A549 (cell line): ENCODE results near the gene SRSF12.
A peak's percentile ranks its signal among the peaks of the same experiment; 100 is the strongest.

Experiments
- CEBPB ChIP-seq, 2 experiments: fragments of >200 bp in 1 of 2; sonication (Bioruptor Twin) in 1 of 2; formaldehyde crosslinking in 1 of 2; IDR thresholded peaks; 2 replicates each; pipeline ENCODE4 v1.6.1; 2012 to 2016
- CHD4 ChIP-seq: fragments of 200-600 bp; sonication (generic); IDR thresholded peaks from 2 replicates; pipeline ENCODE4 v1.6.1; 2016; ENCODE audit warnings: antibody characterized with exemption, mild to moderate bottlenecking, borderline replicate concordance
- EHMT2 ChIP-seq: fragments of 200-600 bp; sonication (generic); IDR thresholded peaks from 2 replicates; pipeline ENCODE4 v1.6.1; 2016; ENCODE audit warnings: antibody characterized with exemption, low read depth, mild to moderate bottlenecking, moderate library complexity
- EP300 ChIP-seq, 2 experiments: fragments of >200 bp; sonication (Bioruptor Twin); formaldehyde crosslinking; IDR thresholded peaks; 2 replicates in 1 of 2; 3 replicates in 1 of 2; pipeline ENCODE4 v1.6.1; 2016 to 2017
- ESRRA ChIP-seq: fragments of 150-350 bp; IDR thresholded peaks from 2 replicates; pipeline ENCODE4 v1.6.1; 2014; ENCODE audit warnings: mild to moderate bottlenecking, low read length, borderline replicate concordance
- JUN ChIP-seq, 2 experiments: fragments of >200 bp; sonication (Bioruptor Twin); formaldehyde crosslinking; IDR thresholded peaks; 2 replicates in 1 of 2; 3 replicates in 1 of 2; pipeline ENCODE4 v1.6.1; 2016 to 2017
- KDM1A ChIP-seq: fragments of 200-600 bp; sonication (generic); IDR thresholded peaks from 2 replicates; pipeline ENCODE4 v1.6.1; 2016; ENCODE audit warnings: low read depth, mild to moderate bottlenecking
- KDM5A ChIP-seq: fragments of 200-600 bp; sonication (generic); IDR thresholded peaks from 2 replicates; pipeline ENCODE4 v1.6.1; 2016; ENCODE audit warnings: antibody characterized with exemption, mild to moderate bottlenecking
- MAFK ChIP-seq: fragments of 450-650 bp; IDR thresholded peaks from 2 replicates; pipeline ENCODE4 v1.6.1; 2014; ENCODE audit not compliant: partially characterized antibody
- TFCP2L1 ChIP-seq: fragments of 250-450 bp; sonication (Bioruptor Pico); IDR thresholded peaks from 2 replicates; pipeline ENCODE4 v1.5.0; 2021; ENCODE audit warnings: mild to moderate bottlenecking
- TF ChIP-seq, protein P1 (sequence below): fragments of >200 bp; sonication (Bioruptor Twin); formaldehyde crosslinking; IDR thresholded peaks from 3 replicates; pipeline ENCODE4 v1.5.1; 2016
- TF ChIP-seq, protein P2 (sequence below): fragments of 450-650 bp; IDR thresholded peaks from 2 replicates; pipeline ENCODE4 v1.6.1; 2014; ENCODE audit warnings: antibody characterized with exemption

DNA sequence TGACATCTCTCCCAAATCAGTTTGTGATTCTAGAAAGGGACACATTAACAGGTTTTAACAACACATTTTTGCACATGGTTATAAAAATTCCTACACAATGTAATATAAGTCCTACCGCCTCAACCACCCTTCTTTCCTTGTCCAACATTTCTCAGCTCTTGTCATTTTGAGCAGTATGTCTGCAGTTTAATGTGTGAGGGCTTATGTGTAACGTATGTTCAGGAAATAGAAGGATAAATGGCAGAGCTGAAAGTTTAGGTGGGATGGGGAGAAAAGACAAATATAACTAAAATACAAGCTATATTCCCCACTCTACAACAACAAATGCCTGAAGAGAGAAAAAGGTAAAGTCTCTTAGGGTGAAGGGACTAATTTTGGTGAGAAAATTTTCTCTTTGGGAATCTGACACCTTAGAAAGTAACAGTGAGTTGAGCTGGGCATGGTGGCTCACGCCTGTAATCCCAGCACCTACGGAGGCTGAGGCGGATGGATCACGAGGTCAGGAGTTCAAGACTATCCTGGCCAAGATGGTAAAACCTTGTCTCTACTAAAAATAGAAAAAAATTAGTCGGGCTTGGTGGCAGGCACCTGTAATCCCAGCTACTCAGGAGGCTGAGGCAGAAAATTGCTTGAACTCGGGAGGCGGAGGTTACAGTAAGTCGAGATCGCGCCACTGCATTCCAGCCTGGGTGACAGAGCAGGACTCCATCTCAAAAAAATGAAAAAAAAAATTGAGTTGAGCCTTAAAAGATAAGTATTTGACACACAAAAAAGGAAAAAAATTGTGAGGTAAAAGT, 32.3 kb downstream of the SRSF12 start:
- TF ChIP-seq EP300 (IDR thresholded peaks at IDR 0.05) (no peak), CHD4 (no peak), KDM5A (no peak), KDM1A (no peak), ESRRA (no peak), JUN (IDR thresholded peaks at IDR 0.05) (peak in 1 of 2 experiments; percentile 39; a peak in 2 of 5 replicates), EHMT2 (no peak), TFCP2L1 (peak; percentile 74; the same call in 1 of the 2 replicates), CEBPB (IDR thresholded peaks at IDR 0.05) (no peak), MAFK (no peak)
- TF ChIP-seq, protein P1, sequence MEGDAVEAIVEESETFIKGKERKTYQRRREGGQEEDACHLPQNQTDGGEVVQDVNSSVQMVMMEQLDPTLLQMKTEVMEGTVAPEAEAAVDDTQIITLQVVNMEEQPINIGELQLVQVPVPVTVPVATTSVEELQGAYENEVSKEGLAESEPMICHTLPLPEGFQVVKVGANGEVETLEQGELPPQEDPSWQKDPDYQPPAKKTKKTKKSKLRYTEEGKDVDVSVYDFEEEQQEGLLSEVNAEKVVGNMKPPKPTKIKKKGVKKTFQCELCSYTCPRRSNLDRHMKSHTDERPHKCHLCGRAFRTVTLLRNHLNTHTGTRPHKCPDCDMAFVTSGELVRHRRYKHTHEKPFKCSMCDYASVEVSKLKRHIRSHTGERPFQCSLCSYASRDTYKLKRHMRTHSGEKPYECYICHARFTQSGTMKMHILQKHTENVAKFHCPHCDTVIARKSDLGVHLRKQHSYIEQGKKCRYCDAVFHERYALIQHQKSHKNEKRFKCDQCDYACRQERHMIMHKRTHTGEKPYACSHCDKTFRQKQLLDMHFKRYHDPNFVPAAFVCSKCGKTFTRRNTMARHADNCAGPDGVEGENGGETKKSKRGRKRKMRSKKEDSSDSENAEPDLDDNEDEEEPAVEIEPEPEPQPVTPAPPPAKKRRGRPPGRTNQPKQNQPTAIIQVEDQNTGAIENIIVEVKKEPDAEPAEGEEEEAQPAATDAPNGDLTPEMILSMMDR = no peak
- TF ChIP-seq, protein P2, sequence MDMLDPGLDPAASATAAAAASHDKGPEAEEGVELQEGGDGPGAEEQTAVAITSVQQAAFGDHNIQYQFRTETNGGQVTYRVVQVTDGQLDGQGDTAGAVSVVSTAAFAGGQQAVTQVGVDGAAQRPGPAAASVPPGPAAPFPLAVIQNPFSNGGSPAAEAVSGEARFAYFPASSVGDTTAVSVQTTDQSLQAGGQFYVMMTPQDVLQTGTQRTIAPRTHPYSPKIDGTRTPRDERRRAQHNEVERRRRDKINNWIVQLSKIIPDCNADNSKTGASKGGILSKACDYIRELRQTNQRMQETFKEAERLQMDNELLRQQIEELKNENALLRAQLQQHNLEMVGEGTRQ = no peak
